LHCN-M2 (cell line): ENCODE data around the gene TANGO2. TPM values are rescaled to one million over a fixed set of nuclear protein-coding genes. Genes with fewer than 3 reads are reported as not detected.

Experiments used
- DNase-seq: peaks from one replicate; pipeline ENCODE4 v3.0.0-alpha.2; 2012; ENCODE audit warnings: low read depth
- total RNA-seq: library from RNA; depleted of rRNA; stranded (reverse); fragments of >200 nt; gene quantifications from 2 replicates; pipeline ENCODE4 v1.2.3, GENCODE V29; 2014

TANGO2 gene
- total RNA-seq, 1 experiment from 2014 or later: 30.8 TPM

DNA sequence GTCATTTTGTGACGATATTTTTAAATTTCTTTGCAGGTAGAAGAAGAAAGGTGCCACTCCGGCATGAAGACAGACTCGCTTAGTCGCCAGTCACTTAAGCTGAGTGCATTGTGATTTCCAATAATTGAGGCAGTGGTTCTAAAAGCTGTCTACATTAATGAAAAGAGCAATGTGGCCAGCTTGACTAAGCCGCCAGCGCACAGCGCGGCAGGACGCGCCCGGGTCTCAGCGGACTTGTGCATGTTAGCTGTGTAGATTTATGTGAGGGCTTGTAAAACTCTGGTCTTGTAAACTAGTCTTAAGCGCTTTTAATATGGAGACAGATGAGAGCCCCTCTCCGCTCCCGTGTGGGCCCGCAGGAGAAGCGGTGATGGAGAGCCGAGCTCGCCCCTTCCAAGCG lies 64.7 kb downstream of the TANGO2 start:
- DNase-seq: no peak

DNA sequence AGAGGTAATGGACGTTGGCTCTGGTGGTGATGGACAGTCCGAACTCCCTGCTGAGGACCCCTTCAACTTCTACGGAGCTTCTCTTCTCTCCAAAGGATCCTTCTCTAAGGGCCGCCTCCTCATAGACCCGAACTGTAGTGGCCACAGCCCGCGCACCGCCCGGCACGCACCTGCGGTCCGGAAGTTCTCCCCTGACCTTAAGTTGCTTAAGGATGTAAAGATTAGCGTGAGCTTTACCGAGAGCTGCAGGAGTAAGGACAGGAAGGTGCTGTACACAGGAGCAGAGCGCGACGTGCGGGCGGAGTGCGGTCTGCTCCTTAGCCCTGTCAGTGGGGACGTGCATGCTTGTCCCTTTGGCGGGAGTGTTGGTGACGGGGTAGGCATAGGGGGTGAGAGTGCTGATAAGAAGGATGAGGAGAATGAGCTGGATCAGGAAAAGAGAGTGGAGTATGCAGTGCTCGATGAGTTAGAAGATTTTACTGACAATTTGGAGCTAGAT lies 65.2 kb downstream of the TANGO2 start:
- DNase-seq: no peak

DNA sequence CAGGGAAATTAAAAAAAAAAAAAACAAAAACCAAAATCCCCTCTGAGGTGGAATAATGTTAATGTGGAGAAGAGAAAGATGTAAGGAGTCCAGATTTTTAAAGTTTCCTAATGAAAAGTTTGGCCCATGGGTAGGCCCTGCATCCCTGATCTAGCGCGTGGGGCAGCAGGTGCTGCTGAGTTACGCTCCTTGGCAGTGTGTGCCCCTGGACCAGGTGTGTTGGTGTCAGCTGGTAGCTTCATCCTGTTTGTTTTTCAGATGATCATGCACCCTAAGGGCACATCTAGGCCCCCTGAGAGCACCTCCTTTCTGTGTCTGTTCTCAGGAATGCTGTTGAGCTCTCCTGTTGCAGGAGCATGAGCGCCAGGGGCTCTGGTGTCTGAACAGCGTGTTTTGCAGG lies 65.9 kb downstream of the TANGO2 start:
- DNase-seq: no peak

DNA sequence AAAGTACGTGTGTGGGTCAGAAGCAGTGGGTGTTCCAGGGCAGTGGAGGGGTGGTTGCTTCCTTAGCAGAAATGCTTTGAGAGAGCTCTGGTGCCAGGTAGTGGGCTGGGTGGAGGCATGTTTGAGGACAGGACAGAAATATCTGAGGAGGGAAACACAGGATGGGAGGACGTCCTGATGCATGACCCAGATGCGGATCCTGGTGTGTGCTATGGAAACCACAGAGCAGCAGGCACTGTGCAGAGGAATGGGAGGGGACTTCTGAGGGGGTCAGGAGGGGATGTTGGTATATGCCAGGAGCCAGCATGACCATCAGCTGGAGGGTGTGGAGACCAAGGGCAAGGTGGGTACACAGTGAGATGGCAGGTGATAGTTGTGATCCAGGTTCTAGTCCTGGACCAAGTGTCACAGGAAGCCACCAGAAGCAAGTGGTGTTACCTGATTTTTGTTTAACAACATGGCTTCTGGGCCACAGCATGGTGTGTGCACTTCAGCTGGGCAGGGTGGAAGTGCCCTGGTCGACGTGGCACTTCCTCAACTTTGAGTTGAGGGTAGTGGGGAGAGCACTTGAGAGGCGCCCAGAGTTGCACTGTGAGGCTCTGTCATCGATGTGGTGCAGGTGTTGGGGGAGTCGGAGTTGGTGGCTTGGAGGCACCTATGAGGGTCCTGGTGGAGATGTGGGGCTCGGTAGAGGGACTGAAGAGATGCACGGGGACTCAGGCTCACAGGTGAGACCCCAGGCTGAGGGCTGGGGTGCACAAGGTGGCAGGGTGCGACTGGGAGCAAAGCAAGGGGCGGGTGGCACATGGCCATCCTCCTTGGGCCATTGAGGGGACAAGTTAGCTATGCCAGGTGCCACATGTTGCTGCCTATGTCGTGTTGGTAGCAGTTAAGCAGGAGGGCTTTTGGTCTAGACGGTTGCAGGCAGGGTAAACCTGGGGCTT lies 66.7 kb downstream of the TANGO2 start:
- DNase-seq: no peak

DNA sequence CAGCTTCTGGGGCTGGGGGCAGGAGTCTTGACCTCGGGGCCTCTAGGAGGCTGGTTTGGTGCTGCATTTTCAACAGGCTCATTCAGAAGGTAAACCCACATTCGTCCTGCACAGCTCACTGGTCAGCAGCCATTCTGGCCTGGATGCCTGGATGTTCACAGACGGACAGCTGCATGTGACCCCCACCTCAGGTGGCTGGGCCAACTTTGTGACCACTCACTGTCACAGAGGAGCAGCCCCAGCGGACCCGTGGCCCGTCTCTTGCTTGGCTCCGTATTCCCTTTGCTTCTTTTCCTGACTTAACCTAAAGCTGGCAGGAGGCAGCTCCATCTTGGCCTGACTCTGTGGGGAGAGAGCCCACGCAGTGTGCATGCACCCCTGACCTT lies 67.3 kb downstream of the TANGO2 start:
- DNase-seq: no peak

DNA sequence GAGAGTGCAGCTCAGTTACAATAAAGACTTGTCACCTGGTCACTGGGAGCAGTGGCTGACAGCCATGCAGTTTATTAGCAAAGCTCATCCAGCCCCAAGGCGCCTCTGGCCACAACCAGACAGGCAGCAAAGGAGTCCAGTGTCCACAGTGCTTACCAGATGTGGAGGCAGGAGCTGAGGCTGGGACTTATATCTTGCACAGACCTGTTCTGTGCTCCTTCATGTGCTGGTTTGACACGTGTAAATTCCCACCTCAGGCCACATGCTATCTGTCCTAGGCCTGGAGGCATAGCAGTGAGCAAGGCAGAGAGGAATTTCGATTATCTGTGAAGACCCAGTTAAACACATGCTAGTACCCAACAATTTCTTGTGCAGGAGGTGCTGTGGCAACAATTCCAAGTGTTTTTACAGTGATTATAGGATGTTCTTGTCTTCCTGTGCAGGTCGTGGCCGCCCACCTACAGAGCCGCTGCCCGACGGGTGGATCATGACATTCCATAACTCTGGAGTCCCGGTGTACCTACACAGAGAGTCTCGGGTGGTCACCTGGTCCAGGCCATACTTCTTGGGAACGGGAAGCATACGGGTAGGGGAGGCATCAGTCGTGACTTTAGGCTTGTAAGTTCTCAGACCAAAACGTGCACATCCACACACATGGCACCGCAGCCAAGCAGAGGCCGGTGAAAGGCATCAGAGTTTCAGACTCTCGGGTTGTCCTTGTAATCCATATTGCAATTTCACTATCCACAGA lies 68.5 kb downstream of the TANGO2 start:
- no peak for DNase-seq

DNA sequence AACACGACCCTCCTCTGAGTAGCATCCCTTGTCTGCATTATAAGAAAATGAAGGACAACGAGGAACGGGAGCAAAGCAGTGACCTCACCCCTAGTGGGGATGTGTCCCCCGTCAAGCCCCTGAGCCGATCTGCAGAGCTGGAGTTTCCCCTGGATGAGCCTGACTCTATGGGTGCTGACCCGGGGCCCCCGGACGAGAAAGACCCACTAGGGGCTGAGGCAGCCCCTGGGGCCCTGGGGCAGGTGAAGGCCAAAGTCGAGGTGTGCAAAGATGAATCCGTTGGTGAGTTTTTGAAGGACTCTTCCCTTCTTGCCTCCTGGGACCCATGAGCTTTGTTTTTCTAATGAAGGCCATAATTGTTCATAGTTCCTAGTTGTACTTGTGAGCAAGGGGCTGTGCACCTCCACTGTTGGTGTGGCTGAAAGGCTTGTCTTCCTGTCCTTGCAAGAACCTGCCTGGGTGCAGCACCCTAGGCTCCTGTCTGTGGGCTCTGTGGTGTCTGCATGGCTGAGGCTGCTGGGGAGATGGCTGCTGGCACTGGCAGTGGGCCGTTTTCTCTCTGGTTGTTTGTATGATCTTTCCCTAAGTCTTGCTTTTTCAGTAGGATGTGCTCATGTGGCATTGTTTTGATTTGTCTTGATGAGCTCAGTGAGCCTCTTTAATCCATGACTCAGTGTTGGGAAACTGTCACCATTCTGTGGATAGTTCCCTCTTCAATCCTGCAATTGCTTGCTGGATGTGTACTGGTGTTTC lies 69.2 kb downstream of the TANGO2 start:
- peak; percentile 49 for DNase-seq

DNA sequence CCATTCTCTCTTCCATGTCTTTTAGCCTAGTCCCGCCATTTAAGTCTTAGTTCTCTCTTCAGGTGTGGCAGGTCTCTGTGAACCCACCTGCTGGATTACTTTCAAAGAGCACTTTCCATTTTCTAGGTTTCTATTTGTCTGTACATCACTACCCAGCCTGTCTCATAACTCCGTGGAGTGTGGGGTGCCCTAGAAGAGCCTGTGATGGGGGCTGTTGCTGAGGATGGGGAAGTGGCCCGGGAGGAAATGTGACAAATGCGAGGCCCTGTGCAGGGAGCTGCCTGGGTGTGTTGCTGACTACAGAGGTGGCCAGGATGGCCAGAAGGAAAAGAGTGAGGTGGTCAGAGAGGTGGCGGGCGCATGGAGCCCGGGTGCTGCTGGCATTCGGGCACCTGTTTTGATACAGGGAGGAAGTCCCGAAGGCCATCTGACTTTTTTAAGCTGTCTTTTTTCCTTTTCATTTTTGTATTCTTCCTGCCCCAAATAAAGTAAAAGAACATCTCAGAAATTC lies 69.9 kb downstream of the TANGO2 start:
- DNase-seq: no peak

DNA sequence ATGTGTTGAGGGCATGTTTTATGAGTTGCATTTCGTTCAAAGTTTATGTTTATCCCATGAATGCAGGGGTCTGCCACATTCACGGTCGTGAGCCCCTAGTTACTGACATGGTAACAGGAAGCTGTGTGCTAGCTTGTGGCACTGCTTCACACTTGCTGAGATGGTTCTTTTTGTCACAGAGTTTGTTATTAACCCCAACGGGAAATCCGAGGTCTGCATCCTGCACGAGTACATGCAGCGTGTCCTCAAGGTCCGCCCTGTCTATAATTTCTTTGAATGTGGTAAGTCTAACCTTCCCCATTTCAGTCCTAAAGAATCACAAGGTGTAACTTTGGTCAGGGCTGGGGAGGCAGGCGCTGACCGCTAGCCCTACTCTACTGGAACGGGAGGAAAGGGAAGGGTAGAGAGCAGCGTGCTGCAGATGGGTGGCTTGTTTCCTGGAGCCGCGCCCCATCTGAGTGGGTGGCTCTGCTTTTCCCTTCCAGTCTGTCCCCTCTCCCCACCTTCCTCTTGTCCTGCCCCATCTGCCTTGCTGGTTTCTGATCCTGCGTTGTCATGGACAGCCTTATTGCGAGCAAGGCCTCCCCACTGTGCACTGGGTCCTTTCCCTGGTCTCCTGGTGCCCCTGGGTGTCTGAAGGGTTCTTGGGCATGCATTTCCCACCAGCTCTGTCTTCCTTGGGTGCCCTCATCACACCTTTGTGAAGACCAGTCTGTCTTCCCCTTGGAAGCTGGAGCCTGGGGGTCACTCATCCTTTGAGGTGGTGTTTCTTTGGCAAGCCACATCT lies 71.0 kb downstream of the TANGO2 start:
- DNase-seq: no peak

DNA sequence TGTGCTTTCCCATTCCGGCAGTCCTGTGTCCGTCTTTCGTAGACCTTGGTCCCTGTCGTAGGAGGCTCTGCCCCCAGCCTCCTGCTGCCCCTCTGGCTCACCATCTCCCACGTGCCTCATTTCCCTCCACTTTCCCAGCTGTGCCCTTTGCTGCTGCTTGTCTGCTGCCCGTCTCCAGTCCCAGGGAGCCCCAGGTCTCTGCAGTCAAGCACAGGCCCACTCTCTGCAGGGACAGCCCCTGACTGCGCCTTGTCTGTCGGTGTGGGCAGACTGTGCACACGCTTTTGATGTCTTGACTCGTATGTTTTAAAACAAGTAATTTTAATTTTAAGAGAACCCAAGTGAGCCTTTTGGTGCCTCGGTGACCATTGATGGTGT lies 71.6 kb downstream of the TANGO2 start:
- no peak for DNase-seq

DNA sequence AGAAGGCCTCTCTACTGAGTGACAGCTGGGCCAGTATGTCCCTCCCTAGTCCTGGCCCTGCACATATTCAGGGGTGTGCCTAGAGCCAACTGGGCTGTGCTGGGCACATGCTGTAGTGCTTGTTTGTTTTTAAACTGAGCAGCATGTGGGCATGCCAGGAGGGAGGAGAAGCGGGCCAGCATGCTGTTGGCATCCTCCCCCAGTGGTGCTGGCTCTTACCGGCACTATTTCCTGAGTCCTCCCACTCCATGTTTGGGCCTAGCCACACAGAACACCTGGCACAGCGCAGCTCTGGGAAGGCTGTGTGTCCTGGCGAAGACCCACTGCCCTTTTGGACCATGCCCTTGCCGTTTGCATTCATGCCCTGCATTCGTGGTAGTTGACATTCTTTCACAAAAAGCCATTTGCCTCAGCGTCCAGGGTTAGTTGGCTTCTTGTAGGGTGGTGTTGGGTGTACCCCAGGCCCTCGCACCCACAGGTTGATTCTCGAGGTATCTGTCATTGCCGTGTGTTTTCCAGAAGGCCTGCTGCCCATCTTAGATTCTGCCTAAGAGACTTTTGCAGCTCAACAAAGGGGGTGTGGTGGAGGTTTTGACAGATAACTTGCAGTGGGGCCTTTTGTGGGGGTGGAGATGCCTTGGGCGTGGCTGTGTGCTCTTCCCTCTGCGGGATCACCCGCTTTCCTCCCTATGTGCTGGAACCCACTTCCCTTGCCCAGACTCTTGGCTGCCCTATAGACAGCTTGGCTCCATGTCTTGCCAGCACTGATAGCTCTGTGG lies 72.7 kb downstream of the TANGO2 start:
- no peak for DNase-seq

DNA sequence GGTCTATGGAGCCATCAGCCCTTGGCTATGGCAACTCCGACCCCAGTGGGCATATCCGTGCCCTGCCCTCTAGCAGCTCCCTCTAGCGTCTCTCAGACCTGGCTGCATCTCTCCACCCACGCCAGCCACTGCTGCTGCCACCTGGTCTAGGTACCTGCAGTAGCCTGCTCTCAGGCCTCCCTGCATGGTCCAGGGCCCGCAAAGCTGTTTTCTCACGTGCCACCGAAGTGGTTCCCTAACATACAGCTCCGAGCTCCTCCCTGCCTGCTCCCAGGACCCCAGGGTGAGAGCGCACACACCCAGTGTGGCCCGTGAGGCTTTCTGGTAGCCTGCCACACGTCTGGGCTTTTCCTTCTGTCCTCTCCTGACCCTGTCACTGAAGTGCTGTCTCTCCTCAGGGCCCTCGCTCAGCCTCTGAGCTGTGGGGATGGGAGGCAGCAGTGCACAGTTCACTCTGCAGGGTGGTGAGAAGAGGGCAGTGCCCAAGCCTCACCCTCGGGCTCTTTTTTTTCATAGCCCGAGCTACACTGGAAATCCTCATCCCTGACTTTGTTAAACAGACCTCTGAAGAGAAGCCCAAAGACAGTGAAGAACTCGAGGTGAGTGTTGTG lies 73.4 kb downstream of the TANGO2 start:
- no peak for DNase-seq

DNA sequence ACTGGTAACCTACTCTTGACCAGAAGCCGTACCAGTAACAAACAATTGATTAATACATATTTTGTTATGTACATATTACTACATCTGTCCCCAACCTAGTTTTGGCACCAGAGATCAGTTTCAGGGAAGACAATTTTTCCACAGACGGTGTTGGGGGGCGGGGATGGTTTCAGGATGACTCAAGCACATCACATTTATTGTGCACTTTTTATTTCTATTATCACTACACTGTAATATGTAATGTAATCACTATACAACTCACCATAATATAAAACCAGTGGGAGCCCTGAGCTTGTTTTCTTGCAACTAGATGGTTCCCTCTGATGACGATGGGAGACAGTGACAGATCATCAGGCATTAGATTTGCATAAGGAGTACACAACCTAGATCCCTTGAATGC lies 74.6 kb downstream of the TANGO2 start:
- no peak for DNase-seq

DNA sequence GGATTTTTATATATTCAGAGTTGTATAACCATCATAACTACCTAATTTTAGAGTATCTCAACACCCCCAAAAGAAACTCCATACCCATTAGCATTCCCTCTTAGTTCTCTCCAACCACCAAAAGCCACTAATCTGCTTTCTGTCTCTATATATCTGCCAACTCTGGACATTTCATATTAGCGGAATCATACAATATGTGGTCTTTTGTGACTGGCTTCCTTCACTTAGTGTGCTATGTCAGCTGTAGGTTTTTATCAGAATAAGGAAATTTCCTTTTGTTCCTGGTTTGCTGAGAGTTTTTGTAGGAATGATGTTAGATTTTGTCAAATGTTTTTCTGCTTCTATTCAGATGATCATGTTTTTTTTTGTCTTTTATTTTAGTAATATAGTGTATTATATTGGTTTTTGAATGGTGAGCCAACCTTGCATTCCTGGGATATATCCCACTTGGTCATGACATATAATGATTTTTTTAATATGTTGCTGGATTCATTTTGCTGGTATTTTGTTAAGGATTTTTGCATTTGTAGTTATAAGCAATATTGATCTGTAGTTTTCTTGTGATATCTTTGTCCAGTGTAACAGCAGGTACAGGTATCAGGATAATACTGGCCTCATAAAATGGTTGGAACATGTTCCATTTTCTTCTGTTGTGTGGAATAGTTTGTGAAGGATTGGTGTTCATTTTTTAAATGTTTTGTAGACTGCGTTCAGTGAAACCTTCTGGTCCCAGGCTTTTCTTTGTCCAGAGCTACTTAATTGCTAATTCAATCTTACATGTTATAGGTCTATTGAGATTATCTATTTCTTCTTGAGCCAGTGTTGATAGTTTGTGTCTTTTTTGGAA lies 75.9 kb downstream of the TANGO2 start:
- DNase-seq: no peak

DNA sequence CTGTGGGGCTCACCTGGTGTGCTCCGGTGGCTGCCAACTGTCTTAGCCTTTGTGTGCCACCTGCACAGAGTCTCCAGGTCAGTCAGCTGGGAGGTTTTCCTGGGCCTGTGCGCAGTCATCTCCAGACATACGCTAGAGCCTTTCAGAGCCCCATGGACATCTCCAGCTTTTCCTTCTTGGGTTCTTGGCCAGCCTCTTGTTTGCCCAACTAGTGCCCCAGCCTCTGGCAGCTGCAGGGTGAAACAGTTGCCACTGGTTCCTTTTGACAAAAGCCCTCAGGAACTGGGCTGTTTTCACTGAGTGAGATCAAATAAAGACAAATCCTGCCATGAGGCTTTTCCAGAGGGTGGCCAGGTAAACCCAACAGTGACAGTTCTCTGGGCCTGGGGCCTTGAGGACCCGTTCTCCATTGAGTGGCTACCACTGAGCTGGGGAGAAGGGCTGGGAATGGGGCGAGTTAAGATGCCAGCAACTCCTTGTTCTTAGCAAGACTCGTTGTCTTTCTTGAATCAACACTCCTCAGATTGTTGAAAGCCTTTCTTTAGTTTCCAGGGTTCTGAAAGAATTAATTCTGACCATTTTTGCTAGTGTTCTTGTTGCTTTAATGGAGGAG lies 78.3 kb downstream of the TANGO2 start:
- no peak for DNase-seq

DNA sequence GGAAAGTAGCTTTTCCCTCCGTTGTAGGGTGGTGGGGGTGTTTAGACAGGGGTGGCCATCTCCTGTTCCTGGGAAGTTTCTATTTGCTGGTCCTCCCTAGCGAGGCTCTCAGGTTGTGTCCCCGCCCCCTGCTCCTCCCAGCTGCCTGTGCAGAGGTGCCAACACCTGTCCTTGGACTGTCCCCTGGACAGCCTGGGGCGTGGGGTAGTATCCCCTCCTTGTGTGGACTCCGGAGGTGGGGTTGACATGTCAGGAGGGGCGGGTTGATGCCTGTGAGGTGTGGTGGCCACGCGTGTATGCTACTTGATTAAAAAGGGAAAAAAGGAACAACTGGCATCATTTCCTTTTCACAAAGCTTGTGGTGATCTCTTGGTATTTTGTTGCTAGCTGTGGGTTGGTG lies 80.7 kb downstream of the TANGO2 start:
- no peak for DNase-seq

DNA sequence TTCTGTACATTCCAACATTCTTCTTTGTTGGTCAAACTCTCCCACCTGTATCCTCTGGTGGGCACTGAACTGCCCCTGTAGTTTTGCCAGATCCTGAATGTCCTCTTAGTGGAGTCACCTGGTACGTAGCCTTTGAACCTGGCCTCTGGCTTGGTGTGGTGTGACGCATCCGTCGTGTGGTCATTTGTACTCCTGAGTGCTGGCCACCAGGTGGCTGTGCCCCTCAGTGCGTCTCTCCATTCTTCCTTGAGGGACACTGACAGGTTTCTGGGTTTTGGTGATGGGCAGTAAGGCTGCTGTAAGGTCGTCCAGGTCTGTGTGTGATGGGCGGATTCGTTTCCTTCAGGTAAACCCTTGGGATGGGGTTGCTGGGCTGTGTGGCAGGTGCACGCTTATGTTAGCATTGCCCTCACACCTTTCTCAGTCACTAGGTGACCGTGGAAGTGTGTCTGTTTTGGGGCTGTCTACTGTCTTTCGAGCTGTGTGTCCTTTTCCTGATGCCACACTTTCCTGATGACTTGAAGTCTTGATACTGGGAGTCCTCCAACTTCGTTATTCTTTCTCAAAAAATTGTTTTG lies 81.4 kb downstream of the TANGO2 start:
- no peak for DNase-seq
